GM12878 (cell line): ENCODE results near the gene LRP1B.

Experiments
- IKZF1 ChIP-seq: fragments of 450-650 bp; conservative IDR thresholded peaks from 2 replicates; pipeline ENCODE4 v1.6.1; 2017; ENCODE audit warnings: antibody characterized with exemption, mild to moderate bottlenecking
- MYC ChIP-seq: IDR thresholded peaks from 2 replicates; pipeline ENCODE4 v1.6.1; 2011; ENCODE audit warnings: mild to moderate bottlenecking, low read length, moderate library complexity, inconsistent platforms; ENCODE audit not compliant: insufficient read depth, insufficient replicate concordance, insufficient read length, severe bottlenecking
- TAF1 ChIP-seq: IDR thresholded peaks from 2 replicates; pipeline ENCODE4 v1.6.1; 2011; ENCODE audit warnings: mild to moderate bottlenecking, low read depth, low read length, borderline replicate concordance

GRCh38 chr2:141021109-141021508, 1109.7 kb downstream of the LRP1B start:
- TF ChIP-seq TAF1: no peak
- no peak for TF ChIP-seq IKZF1
- TF ChIP-seq MYC: no peak
